ENCODE results near the gene CBLL1. TPM values are rescaled to one million over a fixed set of nuclear protein-coding genes. Genes with fewer than 3 reads are reported as not detected.
A peak's percentile ranks its signal among the peaks of the same experiment; 100 is the strongest.

Gene CBLL1
- total RNA-seq, 1 experiment from 2014 or later = 43.2 TPM

DNA sequence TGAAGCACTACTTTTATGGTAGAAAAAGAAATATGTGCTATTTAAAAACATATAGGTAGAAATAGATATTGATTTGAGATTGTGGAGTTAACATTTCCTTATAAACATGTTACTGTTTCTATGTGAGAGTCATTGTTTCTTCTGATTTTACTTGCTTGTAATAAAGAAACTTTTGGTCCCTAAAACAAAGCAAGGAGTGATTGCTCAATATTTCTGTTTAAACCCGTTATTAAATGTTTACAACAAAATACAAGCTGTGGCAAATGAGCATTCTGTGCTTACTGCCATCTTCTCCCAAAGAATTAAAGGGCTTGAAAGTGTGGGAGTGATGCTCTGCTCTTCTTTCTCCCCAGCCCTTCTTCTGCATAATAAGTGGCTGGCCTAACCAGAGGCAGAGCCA, 22.7 kb upstream of the CBLL1 start:
- Histone ChIP-seq H3K27ac (no peak overlapping the region), H3K4me1 (no peaks in the 10 kb centered on the region; the same call in 1 of the 2 replicates), H3K36me3 (no peaks in the 10 kb centered on the region), H3K4me3 (no peak overlapping the region), H3K27me3 (no peaks in the 10 kb centered on the region), H3K9me3 (replicated peaks) (no peaks in the 10 kb centered on the region)
- DNase-seq = no peak

DNA sequence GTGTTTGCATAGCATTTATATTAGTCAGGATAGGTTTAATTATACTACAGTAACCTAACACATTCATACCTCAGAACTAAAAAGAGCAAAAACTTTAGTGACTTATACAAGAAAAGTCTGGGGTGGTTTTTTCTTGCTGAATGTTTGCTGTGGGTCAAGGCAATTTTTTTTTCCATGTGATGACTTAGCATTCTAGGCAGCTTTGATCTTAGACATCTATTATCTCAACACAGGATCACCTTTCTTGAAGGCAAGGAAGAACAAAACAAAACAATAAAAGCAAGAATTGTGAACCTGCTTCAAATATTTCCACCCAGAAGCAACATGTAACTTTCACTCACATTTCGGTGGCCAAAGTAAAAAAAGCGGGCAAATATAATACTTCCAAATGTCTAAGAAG, 20.7 kb upstream of the CBLL1 start:
- DNase-seq = no peak
- H3K27ac ChIP-seq = no peak overlapping the region
- H3K36me3 ChIP-seq = no peaks in the 10 kb centered on the region
- no peaks in the 10 kb centered on the region for H3K9me3 ChIP-seq (replicated peaks)
- H3K4me1 ChIP-seq = no peaks in the 10 kb centered on the region; the same call in 1 of the 2 replicates
- H3K4me3 ChIP-seq = no peak overlapping the region
- H3K27me3 ChIP-seq = no peaks in the 10 kb centered on the region

DNA sequence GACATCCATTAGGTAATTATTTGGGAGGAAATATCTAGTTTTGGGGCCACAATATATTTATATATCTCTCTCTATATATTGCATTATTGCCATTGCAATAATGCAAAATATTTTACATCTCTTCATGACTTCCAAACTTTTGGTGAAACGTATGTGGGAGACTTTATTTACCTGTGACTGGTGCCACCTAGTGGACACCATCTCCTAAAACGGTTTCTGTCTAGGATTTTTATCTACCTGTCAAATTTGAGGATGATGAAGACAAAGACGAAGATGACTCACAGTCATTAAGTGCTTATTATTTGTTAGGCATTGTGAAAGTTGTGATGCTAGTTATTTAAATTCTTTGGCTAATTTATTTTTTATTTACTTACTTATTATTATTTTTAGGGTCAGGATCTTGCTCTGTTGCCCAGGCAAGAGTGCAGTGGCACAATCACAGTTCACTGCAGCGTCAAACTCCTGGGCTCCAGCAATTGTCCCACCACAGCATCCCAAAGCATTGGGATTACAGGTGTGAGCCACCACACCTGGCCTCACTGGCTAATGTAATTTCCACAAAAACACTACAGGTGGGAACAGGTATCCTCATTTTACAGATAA, 18.7 kb upstream of the CBLL1 start:
- H3K27ac ChIP-seq = no peak overlapping the region
- DNase-seq = peak; percentile 33 to 78
- H3K4me1 ChIP-seq = no peaks in the 10 kb centered on the region
- H3K4me3 ChIP-seq = no peak overlapping the region
- no peaks in the 10 kb centered on the region for H3K36me3 ChIP-seq
- no peaks in the 10 kb centered on the region for H3K27me3 ChIP-seq
- H3K9me3 ChIP-seq (replicated peaks) = no peaks in the 10 kb centered on the region

DNA sequence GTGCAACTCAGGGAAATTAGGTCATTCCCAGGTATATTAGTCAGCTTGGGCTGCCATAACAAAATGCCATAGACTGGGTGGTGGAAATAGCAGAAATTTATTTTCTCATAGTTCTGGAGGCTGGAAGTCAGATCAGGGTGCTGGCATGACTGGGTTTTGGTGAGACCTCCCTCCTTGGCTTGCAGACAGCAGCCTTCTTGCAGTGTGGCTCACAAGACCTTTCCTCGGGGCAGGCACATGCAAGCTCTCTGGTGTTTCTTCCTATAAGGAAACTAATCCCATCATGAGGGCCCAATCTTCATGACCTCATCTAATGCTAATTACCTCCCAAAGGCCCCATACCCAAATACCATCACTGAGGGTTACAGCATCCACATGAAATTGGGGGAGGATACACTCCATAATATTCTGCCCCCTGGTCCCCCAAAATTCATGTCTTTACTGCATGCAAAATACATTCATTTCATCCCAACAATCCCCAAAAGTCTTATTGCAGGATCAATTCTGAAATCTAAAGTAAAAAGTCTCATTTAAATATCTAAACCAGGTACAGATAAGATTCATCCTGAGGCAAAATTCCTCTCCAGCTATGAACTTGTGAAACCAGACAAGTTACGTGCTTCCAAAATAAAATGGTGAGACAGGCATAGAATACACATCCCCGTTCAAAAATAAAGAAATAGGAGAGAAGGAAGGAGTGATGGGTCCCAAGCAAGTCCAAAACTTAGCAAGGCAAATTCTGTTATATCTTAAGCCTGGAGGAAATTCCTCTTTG, 17.4 kb upstream of the CBLL1 start:
- Histone ChIP-seq H3K9me3 (replicated peaks) (no peaks in the 10 kb centered on the region), H3K27ac (no peak overlapping the region), H3K4me1 (no peaks in the 10 kb centered on the region), H3K36me3 (no peaks in the 10 kb centered on the region), H3K4me3 (no peak overlapping the region), H3K27me3 (no peaks in the 10 kb centered on the region)
- DNase-seq = no peak

DNA sequence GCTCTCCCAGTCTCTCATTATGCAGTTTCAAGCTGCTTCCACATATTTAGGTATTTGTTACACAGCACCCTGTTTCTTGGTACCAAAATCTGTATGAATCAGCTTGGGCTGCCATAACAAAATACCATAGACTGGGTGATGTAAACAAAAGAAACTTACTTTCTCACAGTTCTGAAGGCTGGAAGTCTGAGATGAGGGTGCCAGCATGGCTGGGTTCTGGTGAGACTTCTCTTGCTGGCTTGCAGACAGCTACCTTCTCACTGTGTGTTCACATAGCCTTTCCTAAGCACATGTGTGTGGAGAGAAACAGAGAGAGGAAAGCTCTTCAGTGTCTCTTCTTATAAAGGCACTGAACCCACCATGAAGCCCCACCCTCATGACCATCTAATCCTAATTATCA, 15.7 kb upstream of the CBLL1 start:
- DNase-seq = no peak
- H3K4me1 ChIP-seq = no peaks in the 10 kb centered on the region
- H3K9me3 ChIP-seq (replicated peaks) = no peaks in the 10 kb centered on the region; the same call in 1 of the 2 replicates
- H3K27ac ChIP-seq = no peak overlapping the region
- H3K27me3 ChIP-seq = no peaks in the 10 kb centered on the region
- H3K4me3 ChIP-seq = no peak overlapping the region
- H3K36me3 ChIP-seq = no peaks in the 10 kb centered on the region

DNA sequence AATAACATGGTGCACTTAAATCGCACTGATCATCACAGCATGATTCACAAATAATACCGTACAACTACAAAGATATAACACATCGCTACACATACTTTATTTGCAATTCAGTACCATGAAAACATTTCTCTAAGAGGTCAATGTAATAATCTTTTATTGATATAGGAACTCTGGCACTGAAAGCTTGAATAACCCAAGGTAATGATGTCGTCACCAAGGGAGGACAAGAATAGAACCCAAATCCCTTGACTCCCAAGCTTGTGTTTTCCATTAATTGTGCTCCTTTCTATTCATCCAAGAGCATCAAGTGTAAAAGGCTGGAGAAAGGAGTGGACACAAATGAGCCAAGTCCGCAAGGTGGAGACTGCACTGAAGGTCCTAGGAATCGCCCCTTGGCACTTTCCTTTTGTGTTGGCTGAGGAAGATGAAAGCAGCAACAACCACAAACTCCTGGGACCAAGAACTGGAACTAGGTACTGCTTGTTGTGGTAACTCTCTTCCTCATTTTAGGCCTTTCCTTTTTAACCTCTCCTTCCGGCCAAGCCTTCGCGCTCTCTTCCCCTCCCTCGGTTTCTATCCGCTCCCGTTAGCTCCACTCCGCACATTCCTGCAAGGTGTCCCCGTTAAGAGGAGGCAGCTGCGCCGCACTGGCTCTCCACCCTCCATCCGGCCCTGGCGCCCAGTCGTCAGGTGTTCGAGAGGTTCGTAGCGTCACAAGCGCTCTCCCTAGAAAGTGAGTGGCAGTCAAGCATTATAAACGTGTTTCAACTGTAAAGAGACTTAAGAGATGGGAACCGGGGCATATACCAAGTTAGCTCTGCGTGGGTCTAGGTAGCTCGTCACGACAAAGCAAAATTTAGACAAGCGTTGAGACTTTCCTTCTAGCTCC, 1.0 kb upstream of the CBLL1 start:
- H3K4me3 ChIP-seq = peak overlapping the region; percentile 75
- H3K36me3 ChIP-seq = peaks cover 3% of the 10 kb centered on the region; the same call in 1 of the 2 replicates
- H3K4me1 ChIP-seq = peaks cover 6% of the 10 kb centered on the region; the same call in 1 of the 2 replicates
- no peaks in the 10 kb centered on the region for H3K9me3 ChIP-seq (replicated peaks)
- H3K27ac ChIP-seq = peak overlapping the region; percentile 88
- H3K27me3 ChIP-seq = no peaks in the 10 kb centered on the region
- peak in 1 of 2 experiments; percentile 58 for DNase-seq

DNA sequence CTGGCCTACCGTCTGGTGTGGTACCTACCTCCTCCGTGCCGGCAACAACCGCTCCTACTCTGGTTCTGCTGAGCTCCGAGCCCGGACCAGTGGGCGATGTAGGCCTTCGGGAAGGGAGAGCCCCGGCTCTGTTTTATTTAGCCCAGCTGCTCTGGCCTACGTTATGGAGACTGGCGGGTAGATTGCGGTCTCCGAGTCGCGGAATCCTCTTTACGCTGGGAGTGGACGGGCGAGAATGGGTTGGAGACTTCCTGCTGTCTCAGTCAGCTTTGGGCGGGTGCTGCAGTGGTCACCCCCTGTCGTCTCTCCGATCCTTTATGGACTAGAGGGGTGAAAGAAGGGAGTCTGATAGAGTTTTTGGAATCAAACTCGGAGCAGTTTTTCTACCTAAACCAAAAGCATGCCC, 406 bp downstream of the CBLL1 start:
- Histone ChIP-seq H3K9me3 (replicated peaks) (no peaks in the 10 kb centered on the region), H3K4me1 (peaks cover 6% of the 10 kb centered on the region; the same call in 1 of the 2 replicates), H3K27me3 (no peaks in the 10 kb centered on the region), H3K4me3 (peak overlapping the region; percentile 75), H3K36me3 (peaks cover 15% of the 10 kb centered on the region), H3K27ac (peak overlapping the region; percentile 88)
- no peak for DNase-seq

DNA sequence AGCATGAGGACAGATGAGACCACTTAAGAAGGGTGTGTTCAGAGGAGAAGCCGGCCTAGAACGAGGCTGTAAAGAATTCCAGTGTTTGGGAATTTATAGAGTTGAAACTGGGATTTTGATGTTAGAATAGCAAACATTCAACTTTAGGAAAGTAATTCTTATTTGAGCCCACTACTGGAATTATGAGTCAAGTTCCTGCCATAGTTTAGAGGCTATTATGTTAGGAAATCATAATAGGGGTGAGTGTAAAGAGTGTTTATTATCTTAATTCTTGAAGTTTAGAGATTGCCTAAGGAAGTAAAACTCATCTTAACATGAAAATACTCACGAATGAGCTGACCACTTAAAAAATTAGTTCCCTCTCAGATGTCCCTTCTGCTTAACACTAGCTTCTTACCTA, 2.1 kb downstream of the CBLL1 start:
- H3K27me3 ChIP-seq = no peaks in the 10 kb centered on the region
- no peak overlapping the region for H3K4me3 ChIP-seq
- peaks cover 28% of the 10 kb centered on the region for H3K36me3 ChIP-seq
- H3K9me3 ChIP-seq (replicated peaks) = no peaks in the 10 kb centered on the region
- no peak for DNase-seq
- no peak overlapping the region for H3K27ac ChIP-seq
- H3K4me1 ChIP-seq = peaks cover 6% of the 10 kb centered on the region; the same call in 1 of the 2 replicates

DNA sequence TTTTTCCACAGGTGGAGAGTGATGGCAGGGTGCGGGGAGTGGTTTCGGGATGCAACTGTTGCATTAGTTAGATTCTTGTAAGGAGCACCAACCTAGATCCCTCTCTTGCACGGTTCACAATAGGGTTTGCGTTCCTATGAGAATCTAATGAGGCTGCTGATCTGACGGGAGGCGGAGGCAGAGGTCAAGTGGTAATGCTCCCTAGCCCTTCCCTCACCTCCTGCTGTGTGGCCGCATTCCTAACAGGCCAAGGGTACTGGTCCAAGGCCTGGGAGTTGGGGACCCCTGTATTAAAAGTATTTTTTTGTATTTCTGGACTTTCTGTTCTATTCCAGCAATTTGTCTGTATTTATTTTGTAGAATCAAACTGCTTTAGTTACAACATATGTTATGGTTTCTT, 7.2 kb downstream of the CBLL1 start:
- no peak overlapping the region for H3K27ac ChIP-seq
- no peak for DNase-seq
- H3K4me1 ChIP-seq = no peaks in the 10 kb centered on the region
- H3K27me3 ChIP-seq = no peaks in the 10 kb centered on the region
- no peaks in the 10 kb centered on the region for H3K9me3 ChIP-seq (replicated peaks)
- H3K36me3 ChIP-seq = peaks cover 69% of the 10 kb centered on the region
- no peak overlapping the region for H3K4me3 ChIP-seq

DNA sequence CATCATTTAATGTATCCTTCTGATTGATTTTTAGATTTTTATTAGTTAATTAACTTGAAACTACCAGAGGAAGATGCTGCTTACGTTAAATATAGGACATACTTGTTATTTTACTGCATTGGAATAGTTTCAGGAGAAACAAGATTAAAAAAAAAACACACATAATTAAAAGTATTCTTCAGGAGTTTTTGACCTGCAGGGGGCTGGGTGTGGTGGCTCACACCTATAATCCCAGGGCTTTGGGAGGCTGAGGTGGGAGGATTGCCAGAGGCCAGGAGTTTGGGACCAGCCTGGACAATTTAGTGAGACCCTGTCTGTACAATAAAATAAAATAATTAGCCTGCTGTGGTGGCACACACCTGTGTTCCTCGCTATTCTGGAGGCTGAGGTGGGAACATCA, 10.7 kb downstream of the CBLL1 start:
- no peaks in the 10 kb centered on the region for H3K27me3 ChIP-seq
- H3K4me3 ChIP-seq = no peak overlapping the region
- H3K36me3 ChIP-seq = peaks cover 81% of the 10 kb centered on the region
- H3K27ac ChIP-seq = no peak overlapping the region
- no peaks in the 10 kb centered on the region for H3K4me1 ChIP-seq
- H3K9me3 ChIP-seq (replicated peaks) = no peaks in the 10 kb centered on the region
- DNase-seq = no peak

DNA sequence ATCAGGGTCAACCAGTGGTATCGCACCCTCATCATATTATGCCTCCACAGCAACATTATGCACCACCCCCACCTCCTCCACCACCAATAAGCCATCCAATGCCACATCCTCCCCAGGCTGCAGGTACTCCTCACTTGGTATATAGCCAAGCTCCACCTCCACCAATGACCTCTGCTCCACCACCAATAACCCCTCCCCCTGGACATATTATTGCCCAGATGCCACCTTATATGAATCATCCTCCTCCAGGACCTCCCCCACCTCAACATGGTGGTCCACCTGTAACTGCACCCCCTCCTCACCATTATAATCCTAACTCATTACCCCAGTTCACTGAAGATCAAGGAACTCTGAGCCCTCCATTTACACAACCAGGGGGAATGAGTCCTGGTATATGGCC, 14.7 kb downstream of the CBLL1 start:
- Histone ChIP-seq H3K4me3 (no peak overlapping the region), H3K27me3 (no peaks in the 10 kb centered on the region), H3K27ac (no peak overlapping the region), H3K36me3 (peaks cover 62% of the 10 kb centered on the region), H3K9me3 (replicated peaks) (no peaks in the 10 kb centered on the region), H3K4me1 (no peaks in the 10 kb centered on the region)
- no peak for DNase-seq

DNA sequence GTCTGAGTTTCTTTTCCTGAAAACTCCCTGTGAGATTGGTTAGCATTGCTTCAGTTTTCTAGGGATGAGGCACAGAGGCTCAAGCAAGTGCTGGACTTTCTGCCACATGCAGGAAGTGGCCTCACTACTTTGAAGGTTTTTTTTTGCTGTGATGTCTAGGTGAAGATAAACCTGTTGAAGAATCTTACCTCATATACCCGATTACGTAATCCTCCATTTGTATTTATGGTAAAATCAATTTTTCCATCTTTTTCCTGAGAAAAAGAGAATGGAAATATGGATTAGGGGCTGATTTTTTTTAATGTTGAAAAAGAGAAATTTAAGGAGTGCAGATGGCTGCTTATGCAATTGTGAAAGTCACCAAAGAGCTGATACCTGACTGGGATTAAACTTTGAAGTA, 23.4 kb downstream of the CBLL1 start:
- Histone ChIP-seq H3K27ac (no peak overlapping the region), H3K36me3 (no peaks in the 10 kb centered on the region), H3K9me3 (replicated peaks) (no peaks in the 10 kb centered on the region), H3K4me3 (no peak overlapping the region), H3K27me3 (no peaks in the 10 kb centered on the region), H3K4me1 (no peaks in the 10 kb centered on the region)
- no peak for DNase-seq

DNA sequence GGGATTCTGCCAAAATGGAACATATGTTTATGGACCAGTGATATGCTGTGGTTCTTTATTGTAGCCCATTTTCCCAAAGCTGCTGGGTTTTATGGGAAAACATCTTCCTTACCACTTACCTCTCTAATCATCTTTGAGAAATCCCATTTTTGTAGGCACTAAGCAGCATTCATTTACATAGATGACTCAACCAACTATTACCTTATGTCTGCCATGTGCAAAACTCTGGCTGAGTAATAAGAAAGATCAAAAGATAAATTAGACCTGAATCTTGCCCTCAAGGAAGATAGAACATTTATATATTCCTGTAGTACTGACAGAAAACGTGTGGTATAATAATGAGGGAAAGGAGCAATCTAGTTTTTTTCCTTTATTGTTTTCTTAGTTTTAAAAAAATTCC, 24.3 kb downstream of the CBLL1 start:
- Histone ChIP-seq H3K27me3 (no peaks in the 10 kb centered on the region), H3K4me1 (no peaks in the 10 kb centered on the region), H3K4me3 (no peak overlapping the region), H3K36me3 (no peaks in the 10 kb centered on the region), H3K27ac (no peak overlapping the region), H3K9me3 (replicated peaks) (no peaks in the 10 kb centered on the region)
- no peak for DNase-seq

DNA sequence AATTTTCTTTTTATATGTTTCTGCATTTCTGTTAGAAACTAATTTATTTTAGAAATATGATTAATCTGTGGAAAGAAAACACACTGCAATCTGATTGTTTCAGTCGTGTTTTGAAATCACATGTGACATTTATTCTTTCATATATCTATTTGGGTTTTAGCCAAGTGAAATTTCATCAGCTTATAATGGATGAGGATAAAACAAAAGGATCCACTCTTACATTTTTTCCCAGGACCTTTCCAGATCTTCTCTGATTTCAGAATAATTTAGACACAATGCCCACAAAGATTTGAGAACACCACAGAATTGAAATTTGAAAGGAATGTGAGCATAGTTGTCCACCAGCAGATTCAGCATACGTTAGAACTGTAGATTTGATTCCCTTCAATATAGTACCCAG, 29.1 kb downstream of the CBLL1 start:
- no peaks in the 10 kb centered on the region for H3K36me3 ChIP-seq
- no peaks in the 10 kb centered on the region for H3K4me1 ChIP-seq
- H3K27me3 ChIP-seq = no peaks in the 10 kb centered on the region
- no peak for DNase-seq
- no peaks in the 10 kb centered on the region for H3K9me3 ChIP-seq (replicated peaks)
- H3K4me3 ChIP-seq = no peak overlapping the region
- no peak overlapping the region for H3K27ac ChIP-seq

DNA sequence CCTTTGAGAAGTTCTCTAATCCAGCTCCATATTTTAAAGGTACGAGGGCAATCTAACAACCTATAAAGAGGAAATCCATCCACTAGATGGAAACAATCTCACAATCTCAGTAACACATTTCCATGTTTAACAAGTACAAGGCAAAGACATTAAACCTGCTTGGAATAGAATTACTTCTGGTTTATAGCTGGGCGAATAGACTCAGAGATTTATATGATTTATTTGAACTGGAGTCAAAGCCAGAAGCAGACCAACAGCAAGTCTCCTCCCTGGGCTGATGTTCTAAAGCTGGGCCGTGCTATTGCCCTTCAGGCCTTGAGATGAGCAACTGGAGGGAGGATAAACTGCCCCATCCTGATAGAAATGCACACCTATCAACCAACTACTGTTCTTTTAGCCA, 33.8 kb downstream of the CBLL1 start:
- no peaks in the 10 kb centered on the region for H3K36me3 ChIP-seq
- no peaks in the 10 kb centered on the region for H3K9me3 ChIP-seq (replicated peaks)
- H3K27me3 ChIP-seq = no peaks in the 10 kb centered on the region
- no peak for DNase-seq
- no peak overlapping the region for H3K27ac ChIP-seq
- no peaks in the 10 kb centered on the region for H3K4me1 ChIP-seq
- H3K4me3 ChIP-seq = no peak overlapping the region
